HCT116 (cell line): ENCODE measurements around the gene BIRC6. TPM values are rescaled to one million over a fixed set of nuclear protein-coding genes. Genes with fewer than 3 reads are reported as not detected.

ENCODE experiments used
- ATAC-seq: fragments of 200-7000 bp; cut with Tn5 transposase; 2 replicates; pipeline ENCODE4 v1.9.1; 2020; ENCODE audit warnings: mild to moderate bottlenecking, moderate library complexity
- BruUV-seq: library from RNA; stranded (reverse); fragments of 400-500 nt; replicated peaks from 2 replicates; lab custom pipeline; 2021; lab: Mats Ljungman, UMichigan
- CTCF ChIA-PET: fragments of 300-600 bp; sonication (Branson Sonifier 250); formaldehyde crosslinking; loops from one replicate; lab custom pipeline; 2021; ENCODE audit warnings: antibody characterized with exemption; lab: Charles Lee
- POLR2A ChIA-PET: fragments of 300-600, 350-600 bp; sonication (Branson Sonifier 250); formaldehyde crosslinking; loops from one replicate; lab custom pipeline; 2021; ENCODE audit warnings: antibody characterized with exemption; lab: Charles Lee
- RAD21 ChIA-PET, 2 experiments: fragments of 300-600 bp; sonication (Branson Sonifier 250); formaldehyde crosslinking; loops; one replicate each; lab custom pipeline; 2023; ENCODE audit warnings: low total read pairs in 2 of 2; ENCODE audit not compliant: uncharacterized antibody in 2 of 2, unreplicated experiment in 2 of 2, low non-redundant PET in 1 of 2; lab: Charles Lee
- DNase-seq: peaks from one replicate; pipeline ENCODE4 v3.0.0-alpha.2; 2010; ENCODE audit warnings: low read depth, low spot score
- H2AFZ ChIP-seq: fragments of 200-600 bp; shearing (Covaris generic), sonication (generic); 2 replicates; pipeline ENCODE4 v1.6.1; 2017; ENCODE audit warnings: low read depth, mixed run types, mixed read lengths, antibody characterized with exemption, low read length; ENCODE audit not compliant: poor library complexity, severe bottlenecking
- H3K27ac ChIP-seq: 2 replicates; pipeline ENCODE4 v1.5.1; 2012; ENCODE audit warnings: low read depth, low read length
- H3K27me3 ChIP-seq: fragments of 200-600 bp; sonication (generic); 2 replicates; pipeline ENCODE4 v1.6.1; 2016; ENCODE audit warnings: mixed run types, low read length, mixed read lengths; ENCODE audit not compliant: insufficient read depth
- H3K36me3 ChIP-seq, 2 experiments: fragments of 200-500 bp in 1 of 2; fragments of 200-600 bp in 1 of 2; sonication (Bioruptor generic) in 1 of 2; sonication (generic) in 1 of 2; 2 replicates each; pipeline versions ENCODE4 v1.5.1 to v1.6.1; 2014 to 2016; ENCODE audit warnings: low read length in 2 of 2, inconsistent platforms in 1 of 2, mixed read lengths in 1 of 2, mixed run types in 1 of 2; ENCODE audit not compliant: insufficient read depth in 2 of 2, control insufficient read depth in 1 of 2
- H3K4me1 ChIP-seq, 2 experiments: fragments of 200-600 bp in 1 of 2; sonication (generic) in 1 of 2; 2 replicates each; pipeline versions ENCODE4 v1.5.1 to v1.6.1; 2012 to 2017; ENCODE audit warnings: low read length in 2 of 2, inconsistent platforms in 1 of 2, mild to moderate bottlenecking in 1 of 2, mixed read lengths in 1 of 2, mixed run types in 1 of 2, moderate library complexity in 1 of 2; ENCODE audit not compliant: insufficient read depth in 2 of 2, control insufficient read depth in 1 of 2
- H3K4me2 ChIP-seq: fragments of 200-600 bp; sonication (generic); 2 replicates; pipeline ENCODE4 v1.6.1; 2017; ENCODE audit warnings: mixed run types, low read length, mixed read lengths
- H3K4me3 ChIP-seq, 2 experiments: fragments of 200-600 bp in 1 of 2; sonication (generic) in 1 of 2; replicated peaks in 1 of 2; 2 replicates each; pipeline ENCODE4 v1.5.1; 2011 to 2016; ENCODE audit warnings: low read length in 2 of 2, control low read depth in 1 of 2, low read depth in 1 of 2, mild to moderate bottlenecking in 1 of 2, mixed read lengths in 1 of 2, mixed run types in 1 of 2
- H3K79me2 ChIP-seq: fragments of 200-600 bp; sonication (generic); 2 replicates; pipeline ENCODE4 v1.6.1; 2017; ENCODE audit warnings: mild to moderate bottlenecking, mixed run types, low read length, moderate library complexity, mixed read lengths; ENCODE audit not compliant: insufficient read depth
- H3K9ac ChIP-seq: fragments of 200-600 bp; sonication (generic); 2 replicates; pipeline ENCODE4 v1.6.1; 2016; ENCODE audit warnings: low read length, mixed read lengths
- H3K9me2 ChIP-seq: fragments of 200-600 bp; sonication (generic), shearing (Covaris generic); 2 replicates; pipeline ENCODE4 v1.6.1; 2017; ENCODE audit warnings: mixed run types, mild to moderate bottlenecking, moderate library complexity; ENCODE audit not compliant: insufficient read depth
- H3K9me3 ChIP-seq, 2 experiments: fragments of 200-500 bp in 1 of 2; fragments of 200-600 bp in 1 of 2; sonication (Bioruptor generic) in 1 of 2; sonication (generic) in 1 of 2; 2 replicates each; pipeline ENCODE4 v1.6.1; 2014 to 2017; ENCODE audit warnings: low read length in 2 of 2, mixed read lengths in 2 of 2, inconsistent platforms in 1 of 2, low read depth in 1 of 2, mild to moderate bottlenecking in 1 of 2, mixed run types in 1 of 2, moderate library complexity in 1 of 2; ENCODE audit not compliant: control insufficient read depth in 1 of 2, insufficient read depth in 1 of 2
- H4K20me1 ChIP-seq: fragments of 200-600 bp; sonication (generic), shearing (Covaris generic); 2 replicates; pipeline ENCODE4 v1.6.1; 2017; ENCODE audit warnings: mixed run types, mild to moderate bottlenecking, moderate library complexity; ENCODE audit not compliant: insufficient read depth
- CBX3 ChIP-seq: IDR thresholded peaks from 2 replicates; pipeline ENCODE4 v1.6.1; 2012; ENCODE audit warnings: low read depth
- FOSL1 ChIP-seq: IDR thresholded peaks from 2 replicates; pipeline ENCODE4 v1.6.1; 2012; ENCODE audit warnings: low read depth
- JUND ChIP-seq: IDR thresholded peaks from 2 replicates; pipeline ENCODE4 v1.6.1; 2012
- POLR2AphosphoS5 ChIP-seq: IDR thresholded peaks from 2 replicates; pipeline ENCODE4 v1.6.1; 2011; ENCODE audit warnings: mild to moderate bottlenecking, low read depth, low read length, moderate library complexity
- REST ChIP-seq: IDR thresholded peaks from 2 replicates; pipeline ENCODE4 v1.6.1; 2012; ENCODE audit warnings: low read depth
- SP1 ChIP-seq: IDR thresholded peaks from 2 replicates; pipeline ENCODE4 v1.6.1; 2012; ENCODE audit warnings: low read depth
- SRF ChIP-seq: IDR thresholded peaks from 2 replicates; pipeline ENCODE4 v1.6.1; 2012; ENCODE audit warnings: low read depth
- YY1 ChIP-seq: IDR thresholded peaks from 2 replicates; pipeline ENCODE4 v1.6.1; 2011; ENCODE audit warnings: low read length, low read depth, moderate library complexity, mild to moderate bottlenecking; ENCODE audit not compliant: insufficient replicate concordance; ENCODE audit errors: extremely low read depth
- ZFX ChIP-seq: fragments of 450-650 bp; IDR thresholded peaks from 2 replicates; pipeline ENCODE4 v1.6.1; 2017
- ZNF274 ChIP-seq: fragments of 200-500 bp; sonication (Bioruptor generic); IDR thresholded peaks from 2 replicates; pipeline ENCODE4 v1.6.1; 2014; ENCODE audit warnings: mild to moderate bottlenecking, low read depth, low read length, inconsistent platforms
- intact Hi-C: fragments of 100-400 bp; cut with micrococcal nuclease; formaldehyde crosslinking; loops from 2 replicates; pipeline ENCODE4 v1.10.0; 2022
- total RNA-seq: library from RNA; stranded (reverse); gene quantifications from one replicate; pipeline ENCODE4 v1.2.1, GENCODE V29; 2021; ENCODE audit not compliant: unreplicated experiment

BIRC6 gene
- total RNA-seq, 1 experiment from 2014 or later, result 60.7 TPM

GRCh38 chr2:32403782-32404181 is 47.0 kb downstream of the BIRC6 start:
- TF ChIP-seq POLR2AphosphoS5 (no peak), REST (no peak), ZNF274 (no peak), YY1 (no peak), FOSL1 (no peak), ZFX (no peak), JUND (no peak), SP1 (no peak), SRF (no peak), CBX3 (no peak)
- TF ChIP-seq, all 23 proteins: peak for 0
- intact Hi-C loops, result no loop called here
- no peak overlapping the region for H3K4me3 ChIP-seq
- H3K4me1 ChIP-seq, result no peaks in the 10 kb centered on the region
- H3K27ac ChIP-seq, result no peak overlapping the region
- ChIA-PET RAD21 (no interaction called here), POLR2A (no interaction called here), CTCF (no interaction called here)
- BruUV-seq, result no TSS peak
- no peaks in the 10 kb centered on the region for H3K9me2 ChIP-seq
- no peaks in the 10 kb centered on the region for H3K9me3 ChIP-seq
- H2AFZ ChIP-seq, result no peak overlapping the region
- no peaks in the 10 kb centered on the region for H4K20me1 ChIP-seq
- peaks cover 11% of the 10 kb centered on the region; the same call in 1 of the 2 replicates for H3K79me2 ChIP-seq
- peaks cover 0 to 9% of the 10 kb centered on the region in 2 experiments; a peak in 2 of 4 replicates for H3K36me3 ChIP-seq
- H3K27me3 ChIP-seq, result no peaks in the 10 kb centered on the region
- no peak overlapping the region for H3K9ac ChIP-seq
- no peak overlapping the region for H3K4me2 ChIP-seq
- DNase-seq, result no peak
- ATAC-seq, result no peak
